OCI-LY3 (cell line): ENCODE data around the gene TSEN54.

Experiments
- H2AFZ ChIP-seq: fragments of 200-600, 300-600 bp; shearing (Covaris generic); 2 replicates; pipeline ENCODE4 v1.6.0; 2014; ENCODE audit warnings: antibody characterized with exemption, low read depth, low read length
- H3K27ac ChIP-seq: fragments of 200-600, 300-600 bp; sonication (generic); 2 replicates; pipeline ENCODE4 v1.5.1; 2014; ENCODE audit warnings: mild to moderate bottlenecking, low read length, moderate library complexity, mixed read lengths
- H3K27me3 ChIP-seq: fragments of 200-600, 300-600 bp; sonication (generic); 2 replicates; pipeline ENCODE4 v1.6.1; 2014; ENCODE audit warnings: low read depth, low read length, mixed read lengths
- H3K36me3 ChIP-seq: fragments of 200-600, 300-600 bp; sonication (generic); replicated peaks from 2 replicates; pipeline ENCODE3; 2014; ENCODE audit warnings: low read depth, low read length, mixed read lengths
- H3K4me1 ChIP-seq: fragments of 300-600, 200-600 bp; sonication (generic); 2 replicates; pipeline ENCODE4 v1.6.1; 2014; ENCODE audit warnings: low read length, mixed read lengths
- H3K4me2 ChIP-seq: fragments of 200-600, 300-600 bp; sonication (generic); 2 replicates; pipeline ENCODE4 v1.6.1; 2014; ENCODE audit warnings: low read length, mixed read lengths
- H3K4me3 ChIP-seq: fragments of 300-600, 200-600 bp; sonication (generic); 2 replicates; pipeline ENCODE4 v1.5.1; 2014; ENCODE audit warnings: antibody characterized with exemption, mild to moderate bottlenecking, low read length, moderate library complexity
- H3K79me2 ChIP-seq: fragments of 300-600, 200-600 bp; shearing (Covaris generic); 2 replicates; pipeline ENCODE4 v1.6.1; 2014; ENCODE audit warnings: mild to moderate bottlenecking, low read length, mixed read lengths
- H3K9ac ChIP-seq: fragments of 300-600, 200-600 bp; shearing (Covaris generic); 2 replicates; pipeline ENCODE4 v1.6.0; 2014; ENCODE audit warnings: mild to moderate bottlenecking, low read length, moderate library complexity
- H3K9me3 ChIP-seq: fragments of 200-600, 300-600 bp; shearing (Covaris generic); 2 replicates; pipeline ENCODE4 v1.6.1; 2014; ENCODE audit warnings: low read length, mixed read lengths; ENCODE audit not compliant: insufficient read depth
- H4K20me1 ChIP-seq: fragments of 200-600, 300-600 bp; sonication (generic); 2 replicates; pipeline ENCODE4 v1.6.1; 2016; ENCODE audit warnings: low read length, mixed read lengths; ENCODE audit not compliant: insufficient read depth
- EZH2phosphoT487 ChIP-seq: fragments of 200-600 bp; shearing (Covaris generic); IDR thresholded peaks from 2 replicates; pipeline ENCODE4 v1.6.1; 2018; ENCODE audit warnings: antibody characterized with exemption, mixed run types, low read depth
- TF ChIP-seq, protein P1 (sequence below): fragments of 200-600, 300-600 bp; sonication (generic); IDR thresholded peaks from 2 replicates; pipeline ENCODE4 v1.5.1; 2014; ENCODE audit warnings: antibody characterized with exemption, low read length, low read depth

Gene TSEN54

DNA sequence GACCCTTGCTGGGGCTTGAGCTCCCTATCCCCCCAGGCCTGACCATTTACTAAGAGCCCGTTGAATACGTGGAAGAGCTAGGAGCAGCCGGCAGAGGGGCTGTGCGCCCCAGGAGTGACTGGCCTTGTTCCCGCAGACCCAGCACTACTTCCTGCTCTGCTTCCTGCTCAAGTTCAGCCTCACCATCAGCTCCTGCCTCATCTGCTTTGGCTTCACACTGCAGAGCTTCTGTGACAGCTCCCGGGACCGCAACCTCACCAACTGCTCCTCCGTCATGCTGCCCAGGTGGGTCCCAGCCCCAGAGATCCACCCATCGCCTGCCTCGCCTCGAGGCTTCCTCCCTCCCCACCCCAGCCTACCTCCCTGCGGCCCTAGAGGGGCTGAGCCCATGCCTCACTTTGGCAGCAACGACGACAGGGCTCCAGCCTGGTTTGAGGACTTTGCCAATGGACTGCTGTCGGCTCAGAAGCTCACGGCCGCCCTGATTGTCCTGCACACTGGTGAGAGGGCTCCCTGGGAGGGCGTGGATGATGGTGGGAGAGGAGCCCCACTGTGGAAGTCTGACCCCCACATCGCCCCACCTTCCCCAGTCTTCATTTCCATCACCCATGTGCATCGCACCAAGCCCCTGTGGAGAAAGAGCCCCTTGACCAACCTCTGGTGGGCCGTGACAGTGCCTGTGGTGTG lies 18.1 kb upstream of the TSEN54 start:
- Histone ChIP-seq H2AFZ (no peak overlapping the region), H3K79me2 (no peaks in the 10 kb centered on the region), H3K4me3 (no peak overlapping the region), H3K27ac (no peak overlapping the region), H3K9me3 (no peaks in the 10 kb centered on the region), H3K9ac (no peak overlapping the region), H3K4me2 (no peak overlapping the region), H3K27me3 (no peaks in the 10 kb centered on the region), H3K4me1 (no peaks in the 10 kb centered on the region), H4K20me1 (no peaks in the 10 kb centered on the region), H3K36me3 (no peaks in the 10 kb centered on the region)
- TF ChIP-seq, protein P1, sequence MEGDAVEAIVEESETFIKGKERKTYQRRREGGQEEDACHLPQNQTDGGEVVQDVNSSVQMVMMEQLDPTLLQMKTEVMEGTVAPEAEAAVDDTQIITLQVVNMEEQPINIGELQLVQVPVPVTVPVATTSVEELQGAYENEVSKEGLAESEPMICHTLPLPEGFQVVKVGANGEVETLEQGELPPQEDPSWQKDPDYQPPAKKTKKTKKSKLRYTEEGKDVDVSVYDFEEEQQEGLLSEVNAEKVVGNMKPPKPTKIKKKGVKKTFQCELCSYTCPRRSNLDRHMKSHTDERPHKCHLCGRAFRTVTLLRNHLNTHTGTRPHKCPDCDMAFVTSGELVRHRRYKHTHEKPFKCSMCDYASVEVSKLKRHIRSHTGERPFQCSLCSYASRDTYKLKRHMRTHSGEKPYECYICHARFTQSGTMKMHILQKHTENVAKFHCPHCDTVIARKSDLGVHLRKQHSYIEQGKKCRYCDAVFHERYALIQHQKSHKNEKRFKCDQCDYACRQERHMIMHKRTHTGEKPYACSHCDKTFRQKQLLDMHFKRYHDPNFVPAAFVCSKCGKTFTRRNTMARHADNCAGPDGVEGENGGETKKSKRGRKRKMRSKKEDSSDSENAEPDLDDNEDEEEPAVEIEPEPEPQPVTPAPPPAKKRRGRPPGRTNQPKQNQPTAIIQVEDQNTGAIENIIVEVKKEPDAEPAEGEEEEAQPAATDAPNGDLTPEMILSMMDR = no peak

DNA sequence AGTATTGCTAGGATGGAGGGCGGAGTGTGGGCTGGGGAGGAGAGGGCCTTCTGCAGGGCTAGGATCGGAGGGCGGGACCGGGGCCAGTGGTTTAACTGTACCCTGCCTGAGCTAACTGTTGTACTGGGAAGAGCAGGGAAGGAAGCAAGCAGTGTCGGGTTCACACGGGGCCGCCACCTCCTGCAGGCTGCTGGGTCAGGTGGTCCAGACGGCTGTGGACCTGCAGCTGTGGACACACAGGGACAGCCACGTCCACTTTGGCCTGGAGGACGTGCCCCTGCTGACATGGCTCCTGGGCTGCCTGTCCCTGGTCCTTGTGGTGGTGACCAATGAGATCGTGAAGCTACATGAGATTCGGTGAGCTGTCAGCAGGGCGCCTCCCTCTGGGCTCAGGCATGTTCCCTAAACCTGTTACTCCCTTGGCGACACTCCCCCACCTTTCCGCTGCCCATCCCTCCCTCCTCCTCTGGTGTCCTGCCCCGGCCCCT lies 17.6 kb upstream of the TSEN54 start:
- Histone ChIP-seq H3K4me1 (no peaks in the 10 kb centered on the region), H3K9me3 (no peaks in the 10 kb centered on the region), H3K36me3 (no peaks in the 10 kb centered on the region), H4K20me1 (no peaks in the 10 kb centered on the region), H3K79me2 (no peaks in the 10 kb centered on the region), H3K27ac (no peak overlapping the region), H3K4me2 (no peak overlapping the region), H3K4me3 (no peak overlapping the region), H3K27me3 (no peaks in the 10 kb centered on the region), H2AFZ (no peak overlapping the region), H3K9ac (no peak overlapping the region)
- TF ChIP-seq EZH2phosphoT487 = no peak
- TF ChIP-seq, protein P1 = no peak

DNA sequence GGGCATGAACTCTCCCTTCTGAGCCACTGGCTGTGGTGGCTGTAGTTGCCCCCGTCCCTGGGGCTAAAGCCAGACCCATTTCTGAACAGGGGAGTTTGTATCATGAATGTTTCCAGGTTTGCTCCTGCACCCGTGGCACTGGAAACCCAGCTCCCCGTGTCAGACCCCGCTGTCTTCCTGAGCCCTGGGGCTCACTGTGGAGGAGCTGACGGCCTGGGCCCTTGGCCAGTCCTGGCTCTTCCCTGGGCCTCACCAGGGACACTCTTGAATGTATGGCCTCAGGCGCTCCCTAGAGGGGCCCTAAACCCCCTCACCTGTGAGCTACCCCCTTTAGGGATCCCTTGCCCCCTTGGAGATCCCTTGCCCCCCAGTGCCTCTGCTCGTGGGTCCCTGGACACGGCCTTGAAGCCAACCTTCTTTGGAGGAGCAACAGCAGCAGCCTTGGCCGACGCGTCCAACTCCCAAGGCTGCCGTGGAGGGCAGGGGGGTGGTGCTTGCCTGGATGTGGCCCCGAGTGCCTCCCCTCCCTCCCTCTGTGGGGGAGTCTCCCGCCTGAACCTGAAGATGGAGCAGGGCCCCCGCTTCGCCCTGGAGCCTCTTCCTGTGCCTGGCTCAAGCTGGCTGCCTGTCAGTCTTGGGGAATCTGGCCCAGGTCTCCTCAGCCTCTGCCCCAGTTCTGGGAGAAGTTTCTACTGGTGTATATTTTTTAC lies 16.9 kb upstream of the TSEN54 start:
- Histone ChIP-seq H3K27ac (no peak overlapping the region), H3K9ac (no peak overlapping the region), H3K36me3 (no peaks in the 10 kb centered on the region), H3K4me3 (no peak overlapping the region), H3K9me3 (no peaks in the 10 kb centered on the region), H3K27me3 (no peaks in the 10 kb centered on the region), H4K20me1 (peaks cover under 1% of the 10 kb centered on the region; the same call in 1 of the 2 replicates), H2AFZ (no peak overlapping the region), H3K4me1 (no peaks in the 10 kb centered on the region), H3K4me2 (no peak overlapping the region), H3K79me2 (no peaks in the 10 kb centered on the region)
- TF ChIP-seq EZH2phosphoT487 = no peak
- TF ChIP-seq, protein P1 = no peak

DNA sequence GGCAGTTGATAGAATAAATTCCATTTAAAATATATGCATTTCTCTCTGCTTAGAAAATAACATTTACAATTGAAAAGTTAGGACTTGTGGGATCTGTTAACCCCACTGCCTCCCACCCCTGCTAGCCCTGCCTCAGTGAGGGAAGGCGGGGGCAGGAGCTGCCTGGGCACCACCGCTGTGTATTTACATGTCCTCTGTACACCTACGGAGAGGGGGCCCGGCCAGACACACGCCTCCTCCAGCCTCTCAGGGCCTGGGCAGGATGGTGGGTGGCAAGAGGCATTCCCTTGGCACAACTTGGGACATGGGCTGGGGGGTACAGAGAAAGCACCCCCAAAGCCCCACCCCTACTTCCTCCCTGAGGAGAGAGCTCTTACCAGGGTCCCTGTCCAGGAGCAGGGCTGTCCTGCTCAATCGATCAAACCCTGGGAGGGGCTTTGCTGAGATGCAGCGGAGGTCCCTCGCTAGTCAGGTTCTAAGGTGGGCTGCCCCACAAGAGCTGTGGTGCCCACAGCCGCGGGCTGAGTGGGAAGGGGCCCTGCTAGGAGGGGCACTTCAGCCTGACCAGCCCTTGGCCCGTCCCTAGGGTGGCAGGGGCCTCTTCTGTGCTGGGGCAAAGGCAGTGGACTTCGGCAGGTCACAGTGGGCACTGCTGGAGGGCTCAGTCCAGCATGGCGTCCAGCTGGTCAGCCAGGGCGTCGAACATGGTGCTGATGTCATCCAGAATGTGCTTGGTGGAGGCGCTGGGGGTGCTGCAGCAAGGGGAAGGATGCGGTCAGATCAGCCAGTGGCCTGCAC lies 15.7 kb upstream of the TSEN54 start:
- Histone ChIP-seq H3K4me1 (no peaks in the 10 kb centered on the region), H3K9ac (no peak overlapping the region), H3K27ac (no peak overlapping the region), H3K4me2 (no peak overlapping the region), H2AFZ (no peak overlapping the region), H3K4me3 (no peak overlapping the region), H4K20me1 (peaks cover 2% of the 10 kb centered on the region; the same call in 1 of the 2 replicates), H3K79me2 (no peaks in the 10 kb centered on the region), H3K36me3 (no peaks in the 10 kb centered on the region), H3K27me3 (no peaks in the 10 kb centered on the region), H3K9me3 (no peaks in the 10 kb centered on the region)
- TF ChIP-seq, protein P1 = no peak
- TF ChIP-seq EZH2phosphoT487 = no peak
